ENCODE results near the gene SAFB. TPM values are rescaled to one million over a fixed set of nuclear protein-coding genes. Genes with fewer than 3 reads are reported as not detected.

The SAFB gene
- total and polyA plus RNA-seq, 5 donors from 2014 or later = 36.9 to 204 (median 54.9) TPM

- no peak overlapping the region for H3K4me3 Mint-ChIP-seq
- no peak overlapping the region for H3K27ac ChIP-seq (ENCODE audit: insufficient read depth, low read length, poor library complexity, severe bottlenecking)
Observed at GRCh38 chr19:5615756-5616327, 7.0 kb upstream of the SAFB start.

GRCh38 chr19:5617080-5617479 lies 5.8 kb upstream of the SAFB start:
- ATAC-seq (ENCODE audit: low read depth in 2 of 2) = no peak

More at GRCh38 chr19:5615756-5616327, 7.0 kb upstream of the SAFB start:
- Mint-ChIP-seq H3K36me3 (peaks cover 59% of the 10 kb centered on the region), H3K4me1 (peaks cover 15 to 44% (median 25%) of the 10 kb centered on the region in 4 donors), H3K9me3 (no peaks in the 10 kb centered on the region), H3K27me3 (no peaks in the 10 kb centered on the region), H3K27ac (peak overlapping the region in 1 of 3 donors; percentile 55)
- Histone ChIP-seq H3K4me1 (ENCODE audit: control insufficient read depth, insufficient read depth, low read length, poor library complexity, severe bottlenecking) (peaks cover 35% of the 10 kb centered on the region), H3K36me3 (ENCODE audit: control insufficient read depth, insufficient read depth, low read length) (peaks cover 77% of the 10 kb centered on the region), H3K4me3 (ENCODE audit: low read depth, low read length) (no peak overlapping the region), H3K27me3 (ENCODE audit: control insufficient read depth, insufficient read depth, low read length) (no peaks in the 10 kb centered on the region), H3K9me3 (ENCODE audit: control insufficient read depth in 2 of 2, low read length in 2 of 2) (no peaks in the 10 kb centered on the region)
- ATAC-seq (ENCODE audit: low read depth in 2 of 2) (no peak), DNase-seq (no peak)

GRCh38 chr19:5618591-5618990 lies 4.3 kb upstream of the SAFB start:
- H3K4me3 ChIP-seq (ENCODE audit: low read depth, low read length) = peak overlapping the region; percentile 34
- H3K27ac ChIP-seq (ENCODE audit: insufficient read depth, low read length, poor library complexity, severe bottlenecking) = no peak overlapping the region
- H3K4me1 ChIP-seq (ENCODE audit: control insufficient read depth, insufficient read depth, low read length, poor library complexity, severe bottlenecking) = peaks cover 49% of the 10 kb centered on the region
- H3K27me3 ChIP-seq (ENCODE audit: control insufficient read depth, insufficient read depth, low read length) = no peaks in the 10 kb centered on the region
- H3K4me1 Mint-ChIP-seq = peaks cover 15 to 54% (median 32%) of the 10 kb centered on the region in 4 donors
- DNase-seq (no peak), ATAC-seq (ENCODE audit: low read depth in 2 of 2) (no peak)
- H3K27me3 Mint-ChIP-seq = peaks cover 7% of the 10 kb centered on the region
- peaks cover 57% of the 10 kb centered on the region for H3K36me3 ChIP-seq (ENCODE audit: control insufficient read depth, insufficient read depth, low read length)
- peak overlapping the region in 3 of 4 donors; percentile 35 to 100 (median 71) for H3K4me3 Mint-ChIP-seq
- no peaks in the 10 kb centered on the region for H3K9me3 ChIP-seq (ENCODE audit: control insufficient read depth in 2 of 2, low read length in 2 of 2)
- H3K9me3 Mint-ChIP-seq = no peaks in the 10 kb centered on the region
- peak overlapping the region in 1 of 3 donors; percentile 86 for H3K27ac Mint-ChIP-seq
- peaks cover 50% of the 10 kb centered on the region for H3K36me3 Mint-ChIP-seq

More at GRCh38 chr19:5617080-5617479, 5.8 kb upstream of the SAFB start:
- H3K9me3 ChIP-seq (ENCODE audit: control insufficient read depth in 2 of 2, low read length in 2 of 2) = no peaks in the 10 kb centered on the region
- DNase-seq = no peak
- Mint-ChIP-seq H3K4me3 (peak overlapping the region in 1 of 4 donors; percentile 35), H3K4me1 (peaks cover 15 to 51% (median 28%) of the 10 kb centered on the region in 4 donors), H3K27me3 (no peaks in the 10 kb centered on the region), H3K27ac (peak overlapping the region in 1 of 3 donors; percentile 69), H3K36me3 (peaks cover 60% of the 10 kb centered on the region), H3K9me3 (no peaks in the 10 kb centered on the region)
- H3K4me1 ChIP-seq (ENCODE audit: control insufficient read depth, insufficient read depth, low read length, poor library complexity, severe bottlenecking) = peaks cover 46% of the 10 kb centered on the region
- peaks cover 73% of the 10 kb centered on the region for H3K36me3 ChIP-seq (ENCODE audit: control insufficient read depth, insufficient read depth, low read length)
- no peak overlapping the region for H3K27ac ChIP-seq (ENCODE audit: insufficient read depth, low read length, poor library complexity, severe bottlenecking)
- H3K4me3 ChIP-seq (ENCODE audit: low read depth, low read length) = no peak overlapping the region
- H3K27me3 ChIP-seq (ENCODE audit: control insufficient read depth, insufficient read depth, low read length) = no peaks in the 10 kb centered on the region

- no peak for DNase-seq
- peak overlapping the region in 1 of 3 donors; percentile 100 for H3K27ac Mint-ChIP-seq
- H3K9me3 Mint-ChIP-seq = no peaks in the 10 kb centered on the region
- no peak overlapping the region for H3K27ac ChIP-seq (ENCODE audit: insufficient read depth, low read length, poor library complexity, severe bottlenecking)
- peaks cover 44% of the 10 kb centered on the region for H3K36me3 Mint-ChIP-seq
- peaks cover 15 to 65% (median 38%) of the 10 kb centered on the region in 4 donors for H3K4me1 Mint-ChIP-seq
- H3K4me3 ChIP-seq (ENCODE audit: low read depth, low read length) = peak overlapping the region; percentile 86
- H3K4me3 Mint-ChIP-seq = peak overlapping the region; percentile 77 to 100 (median 98)
- ATAC-seq (ENCODE audit: low read depth in 2 of 2) = no peak
- H3K9me3 ChIP-seq (ENCODE audit: control insufficient read depth in 2 of 2, low read length in 2 of 2) = no peaks in the 10 kb centered on the region
- peaks cover 63% of the 10 kb centered on the region for H3K4me1 ChIP-seq (ENCODE audit: control insufficient read depth, insufficient read depth, low read length, poor library complexity, severe bottlenecking)
- H3K27me3 ChIP-seq (ENCODE audit: control insufficient read depth, insufficient read depth, low read length) = no peaks in the 10 kb centered on the region
- H3K36me3 ChIP-seq (ENCODE audit: control insufficient read depth, insufficient read depth, low read length) = peaks cover 45% of the 10 kb centered on the region
- peaks cover 7% of the 10 kb centered on the region for H3K27me3 Mint-ChIP-seq
Observed at GRCh38 chr19:5619946-5620345, 2.9 kb upstream of the SAFB start.

- H3K9me3 Mint-ChIP-seq = no peaks in the 10 kb centered on the region
- H3K36me3 Mint-ChIP-seq = peaks cover 49% of the 10 kb centered on the region
- no peak for ATAC-seq (ENCODE audit: low read depth in 2 of 2)
- Histone ChIP-seq H3K27me3 (ENCODE audit: control insufficient read depth, insufficient read depth, low read length) (no peaks in the 10 kb centered on the region), H3K4me1 (ENCODE audit: control insufficient read depth, insufficient read depth, low read length, poor library complexity, severe bottlenecking) (peaks cover 77% of the 10 kb centered on the region), H3K36me3 (ENCODE audit: control insufficient read depth, insufficient read depth, low read length) (peaks cover 42% of the 10 kb centered on the region), H3K9me3 (ENCODE audit: control insufficient read depth in 2 of 2, low read length in 2 of 2) (no peaks in the 10 kb centered on the region), H3K4me3 (ENCODE audit: low read depth, low read length) (peak overlapping the region; percentile 86), H3K27ac (ENCODE audit: insufficient read depth, low read length, poor library complexity, severe bottlenecking) (peak overlapping the region; percentile 96)
- H3K4me1 Mint-ChIP-seq = peaks cover 15 to 77% (median 53%) of the 10 kb centered on the region in 4 donors
- no peak for DNase-seq
- H3K27ac Mint-ChIP-seq = peak overlapping the region; percentile 96 to 100 (median 97)
- peaks cover 7% of the 10 kb centered on the region for H3K27me3 Mint-ChIP-seq
- H3K4me3 Mint-ChIP-seq = peak overlapping the region; percentile 97 to 100 (median 100)
Observed at GRCh38 chr19:5621311-5621944, 1.5 kb upstream of the SAFB start.

- peak overlapping the region; percentile 86 for H3K4me3 ChIP-seq (ENCODE audit: low read depth, low read length)
- peak overlapping the region; percentile 96 for H3K27ac ChIP-seq (ENCODE audit: insufficient read depth, low read length, poor library complexity, severe bottlenecking)
- peaks cover 82% of the 10 kb centered on the region for H3K4me1 ChIP-seq (ENCODE audit: control insufficient read depth, insufficient read depth, low read length, poor library complexity, severe bottlenecking)
- H3K27ac Mint-ChIP-seq = peak overlapping the region; percentile 96 to 100 (median 97)
- no peaks in the 10 kb centered on the region for H3K27me3 ChIP-seq (ENCODE audit: control insufficient read depth, insufficient read depth, low read length)
- H3K4me3 Mint-ChIP-seq = peak overlapping the region; percentile 97 to 100 (median 100)
- ATAC-seq (ENCODE audit: low read depth in 2 of 2) (no peak), DNase-seq (peak in 1 of 3 donors; percentile 17)
- H3K9me3 ChIP-seq (ENCODE audit: control insufficient read depth in 2 of 2, low read length in 2 of 2) = no peaks in the 10 kb centered on the region
- H3K9me3 Mint-ChIP-seq = no peaks in the 10 kb centered on the region
- H3K36me3 ChIP-seq (ENCODE audit: control insufficient read depth, insufficient read depth, low read length) = peaks cover 44% of the 10 kb centered on the region
- peaks cover 15 to 79% (median 56%) of the 10 kb centered on the region in 4 donors for H3K4me1 Mint-ChIP-seq
- H3K36me3 Mint-ChIP-seq = peaks cover 51% of the 10 kb centered on the region
- H3K27me3 Mint-ChIP-seq = peaks cover 7% of the 10 kb centered on the region
Observed at GRCh38 chr19:5621945-5622464, 878 bp upstream of the SAFB start.

- peak overlapping the region; percentile 96 for H3K27ac ChIP-seq (ENCODE audit: insufficient read depth, low read length, poor library complexity, severe bottlenecking)
- Mint-ChIP-seq H3K9me3 (no peaks in the 10 kb centered on the region), H3K27ac (peak overlapping the region; percentile 99 to 100 (median 100)), H3K4me1 (peaks cover 9 to 76% (median 58%) of the 10 kb centered on the region in 4 donors), H3K27me3 (peaks cover 7% of the 10 kb centered on the region), H3K36me3 (peaks cover 51% of the 10 kb centered on the region), H3K4me3 (peak overlapping the region; percentile 97 to 100 (median 100))
- H3K4me1 ChIP-seq (ENCODE audit: control insufficient read depth, insufficient read depth, low read length, poor library complexity, severe bottlenecking) = peaks cover 86% of the 10 kb centered on the region
- H3K9me3 ChIP-seq (ENCODE audit: control insufficient read depth in 2 of 2, low read length in 2 of 2) = no peaks in the 10 kb centered on the region
- H3K36me3 ChIP-seq (ENCODE audit: control insufficient read depth, insufficient read depth, low read length) = peaks cover 45% of the 10 kb centered on the region
- H3K4me3 ChIP-seq (ENCODE audit: low read depth, low read length) = peak overlapping the region; percentile 94
- no peak for ATAC-seq (ENCODE audit: low read depth in 2 of 2)
- DNase-seq = peak in 1 of 3 donors; percentile 18
- H3K27me3 ChIP-seq (ENCODE audit: control insufficient read depth, insufficient read depth, low read length) = no peaks in the 10 kb centered on the region
Observed at GRCh38 chr19:5623397-5624017, 624 bp downstream of the SAFB start.

Data from CD4-positive, CD25-positive, alpha-beta regulatory T cell (primary cell).